Measurements from ENCODE around the gene PLA2G4F.

The PLA2G4F gene

GRCh38 chr15:42156243-42156922 lies at the start of gene PLA2G4F:
TSS of gene PLA2G4F (minus strand) at chr15:42156636. CDS start at chr15:42156549, 87 bp downstream.
- DNase-seq = no peak

GRCh38 chr15:42203891-42204290 lies 47.5 kb upstream of the PLA2G4F start:
- DNase-seq = no peak

- no peak for DNase-seq
These were observed 46.2 kb upstream of the PLA2G4F start for GRCh38 chr15:42202653-42203052.

GRCh38 chr15:42201801-42202200 lies 45.4 kb upstream of the PLA2G4F start:
- DNase-seq = no peak

GRCh38 chr15:42199126-42199525 lies 42.7 kb upstream of the PLA2G4F start:
- no peak for DNase-seq

GRCh38 chr15:42198516-42198915 lies 42.1 kb upstream of the PLA2G4F start:
- DNase-seq = no peak

- DNase-seq = no peak
These were observed 38.1 kb upstream of the PLA2G4F start for GRCh38 chr15:42194513-42194912.

- DNase-seq = no peak
These were observed 36.9 kb upstream of the PLA2G4F start for GRCh38 chr15:42193383-42193782.

- no peak for DNase-seq
These were observed 35.3 kb upstream of the PLA2G4F start for GRCh38 chr15:42191610-42192346.

GRCh38 chr15:42190370-42190769 lies 33.9 kb upstream of the PLA2G4F start:
- no peak for DNase-seq

- no peak for DNase-seq
These were observed 29.4 kb upstream of the PLA2G4F start for GRCh38 chr15:42185801-42186200.

- no peak for DNase-seq
These were observed 28.3 kb upstream of the PLA2G4F start for GRCh38 chr15:42184736-42185135.

GRCh38 chr15:42184296-42184695 lies 27.9 kb upstream of the PLA2G4F start:
- no peak for DNase-seq

- no peak for DNase-seq
These were observed 26.5 kb upstream of the PLA2G4F start for GRCh38 chr15:42182961-42183360.

GRCh38 chr15:42182328-42182886 lies 26.0 kb upstream of the PLA2G4F start:
- DNase-seq = no peak

GRCh38 chr15:42178056-42178455 lies 21.6 kb upstream of the PLA2G4F start:
- DNase-seq = no peak

GRCh38 chr15:42175671-42176070 lies 19.2 kb upstream of the PLA2G4F start:
- no peak for DNase-seq

- no peak for DNase-seq
These were observed 16.0 kb upstream of the PLA2G4F start for GRCh38 chr15:42172475-42172874.

- DNase-seq = no peak
These were observed 15.4 kb upstream of the PLA2G4F start for GRCh38 chr15:42171795-42172194.

- no peak for DNase-seq
These were observed 14.7 kb upstream of the PLA2G4F start for GRCh38 chr15:42171122-42171521.

- DNase-seq = no peak
These were observed 9.9 kb upstream of the PLA2G4F start for GRCh38 chr15:42166225-42166940.

- DNase-seq = no peak
These were observed 8.7 kb upstream of the PLA2G4F start for GRCh38 chr15:42165106-42165505.

- DNase-seq = no peak
These were observed 7.6 kb upstream of the PLA2G4F start for GRCh38 chr15:42163947-42164550.
